Neutrophil (primary cell): ENCODE measurements around the gene GPR25.

Experiments
- H3K27ac ChIP-seq: fragments of 200-600 bp; sonication (generic); 2 replicates; pipeline ENCODE4 v1.5.1; 2016; ENCODE audit warnings: mild to moderate bottlenecking, moderate library complexity
- H3K27me3 ChIP-seq: fragments of 200-600 bp; sonication (generic); 2 replicates; pipeline ENCODE4 v1.6.0; 2016; ENCODE audit warnings: mild to moderate bottlenecking
- H3K36me3 ChIP-seq: fragments of 200-600 bp; sonication (generic); 2 replicates; pipeline ENCODE4 v1.5.1; 2017
- H3K4me1 ChIP-seq, 2 experiments: fragments of 200-600 bp in 1 of 2; sonication (generic) in 1 of 2; 1 replicate in 1 of 2; 2 replicates in 1 of 2; pipeline versions ENCODE4 v1.5.1 to v1.6.1; 2013 to 2016; ENCODE audit warnings: low read depth in 1 of 2, low read length in 1 of 2, mild to moderate bottlenecking in 1 of 2, moderate library complexity in 1 of 2; ENCODE audit not compliant: control insufficient read depth in 1 of 2, insufficient read depth in 1 of 2
- H3K4me3 ChIP-seq, 2 experiments: fragments of 200-600 bp in 1 of 2; sonication (generic) in 1 of 2; 1 replicate in 1 of 2; 2 replicates in 1 of 2; pipeline ENCODE4 v1.5.1; 2013 to 2016; ENCODE audit warnings: low read depth in 1 of 2, low read length in 1 of 2, mild to moderate bottlenecking in 1 of 2, moderate library complexity in 1 of 2
- H3K9me3 ChIP-seq: fragments of 200-600 bp; sonication (generic); 2 replicates; pipeline ENCODE4 v1.5.1; 2016
- CTCF ChIP-seq: fragments of 200-600 bp; sonication (generic); IDR thresholded peaks from 2 replicates; pipeline ENCODE4 v1.5.1; 2016; ENCODE audit warnings: antibody characterized with exemption

Gene GPR25

DNA sequence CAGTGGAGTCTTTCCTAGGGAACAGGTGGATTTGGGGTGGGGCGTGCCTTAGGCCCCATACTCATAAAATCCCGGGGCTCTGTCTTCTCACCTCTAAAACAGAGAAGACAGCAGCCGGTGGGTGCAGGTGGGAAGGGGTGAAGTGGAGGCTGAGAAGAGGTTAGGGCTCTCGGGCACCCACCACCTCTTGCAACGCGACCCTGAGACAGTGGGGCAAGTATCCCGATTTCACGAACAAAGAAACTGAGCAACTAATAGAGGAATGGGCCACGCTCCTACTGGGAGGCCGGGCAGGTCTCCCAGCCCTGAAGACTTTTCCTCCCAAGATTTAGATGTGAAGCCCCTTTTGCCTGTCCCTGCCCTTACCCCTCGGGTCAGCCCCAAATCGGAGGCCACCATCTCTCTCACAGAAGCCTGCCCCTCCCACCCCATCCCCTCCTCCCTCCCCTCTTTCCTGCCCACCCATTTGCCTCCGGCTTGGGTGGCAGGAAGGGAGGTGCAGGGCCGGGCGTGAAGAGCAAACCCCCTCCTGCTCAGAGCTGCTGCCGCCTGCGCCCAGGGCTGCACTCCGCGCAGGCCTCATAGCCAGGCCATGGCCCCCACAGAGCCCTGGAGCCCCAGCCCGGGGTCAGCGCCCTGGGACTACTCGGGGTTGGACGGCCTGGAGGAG, at the start of gene GPR25:
TSS of gene GPR25 (plus strand) at position 536 of the 670 bp plus-strand sequence. CDS start at position 593, 57 bp downstream.
- Histone ChIP-seq H3K9me3 (no peaks in the 10 kb centered on the region), H3K4me3 (peak within 1 kb of the TSS; percentile 36 to 53), H3K4me1 (peaks cover 16 to 22% of the 10 kb centered on the region in 2 experiments), H3K27ac (no peak within 1 kb of the TSS), H3K27me3 (peaks cover 33% of the 10 kb centered on the region), H3K36me3 (no peaks in the 10 kb centered on the region)
- TF ChIP-seq CTCF = no peak

GRCh38 chr1:200831091-200831490, 41.7 kb upstream of the GPR25 start:
- no peak for TF ChIP-seq CTCF
- H3K4me1 ChIP-seq = no peaks in the 10 kb centered on the region
- H3K27me3 ChIP-seq = no peaks in the 10 kb centered on the region

GRCh38 chr1:200834383-200834782, 38.4 kb upstream of the GPR25 start:
- no peak overlapping the region for H3K27ac ChIP-seq
- H3K27me3 ChIP-seq = no peaks in the 10 kb centered on the region
- no peak for TF ChIP-seq CTCF
- no peaks in the 10 kb centered on the region for H3K36me3 ChIP-seq
- no peak overlapping the region for H3K4me3 ChIP-seq
- no peaks in the 10 kb centered on the region for H3K4me1 ChIP-seq
- no peaks in the 10 kb centered on the region for H3K9me3 ChIP-seq

More at GRCh38 chr1:200831091-200831490, 41.7 kb upstream of the GPR25 start:
- Histone ChIP-seq H3K36me3 (no peaks in the 10 kb centered on the region), H3K4me3 (no peak overlapping the region), H3K27ac (no peak overlapping the region), H3K9me3 (no peaks in the 10 kb centered on the region)

DNA sequence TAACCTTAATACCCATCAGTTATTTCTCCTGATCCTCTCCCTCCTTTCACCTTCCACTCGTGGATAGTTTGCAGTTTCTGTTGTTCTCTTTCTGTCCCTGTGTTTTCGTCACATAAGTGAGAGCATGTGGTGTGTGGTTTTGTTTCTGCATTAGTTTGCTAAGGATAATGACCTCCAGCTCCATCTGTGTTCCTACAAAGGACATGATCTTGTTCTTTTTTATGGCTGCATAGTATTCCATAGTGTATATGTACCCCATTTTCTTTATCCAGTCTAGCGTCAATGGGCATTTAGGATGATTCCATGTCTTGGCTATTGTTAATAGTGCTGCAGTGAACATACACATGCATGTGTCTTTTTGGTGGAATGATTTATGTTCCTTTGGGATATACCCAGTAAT, 36.6 kb upstream of the GPR25 start:
- no peaks in the 10 kb centered on the region for H3K9me3 ChIP-seq
- TF ChIP-seq CTCF = no peak
- H3K36me3 ChIP-seq = no peaks in the 10 kb centered on the region
- no peaks in the 10 kb centered on the region for H3K27me3 ChIP-seq
- H3K4me3 ChIP-seq = no peak overlapping the region
- H3K4me1 ChIP-seq = no peaks in the 10 kb centered on the region
- no peak overlapping the region for H3K27ac ChIP-seq

DNA sequence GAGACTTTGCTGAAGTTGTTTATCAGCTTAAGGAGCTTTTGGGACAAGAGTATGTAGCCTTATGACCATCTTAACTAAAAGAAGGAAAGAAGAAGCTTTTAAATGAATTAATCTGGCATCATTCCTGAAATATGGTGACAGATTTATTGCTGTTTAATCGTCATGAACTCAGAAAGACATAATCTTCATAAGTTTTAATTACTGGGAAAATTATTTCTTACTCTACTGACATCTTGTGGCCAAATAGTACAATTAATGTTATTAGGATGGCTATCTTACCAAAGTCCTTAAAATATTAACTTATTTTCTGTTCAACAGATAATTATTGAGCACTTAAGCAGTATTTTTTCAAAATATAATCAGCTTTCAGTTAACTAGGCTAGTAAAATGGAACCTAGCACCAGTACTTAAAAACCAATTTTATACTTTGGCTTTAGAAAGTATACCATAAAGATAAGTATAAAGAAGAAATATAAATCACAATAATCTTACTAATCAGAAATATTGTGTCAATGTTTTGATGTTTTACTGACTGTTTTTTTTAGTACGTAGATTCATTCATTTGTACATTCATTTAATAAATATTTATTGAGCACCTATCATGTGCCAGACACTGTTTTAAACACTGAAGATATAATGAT, 34.7 kb upstream of the GPR25 start:
- Histone ChIP-seq H3K27ac (no peak overlapping the region), H3K27me3 (no peaks in the 10 kb centered on the region), H3K4me1 (no peaks in the 10 kb centered on the region), H3K36me3 (no peaks in the 10 kb centered on the region), H3K4me3 (no peak overlapping the region), H3K9me3 (no peaks in the 10 kb centered on the region)
- TF ChIP-seq CTCF = no peak
